H1 (cell line): Measurements from ENCODE around the gene PIGU.

Experiments used
- FOSL1 ChIP-seq: IDR thresholded peaks from 2 replicates; pipeline ENCODE4 v1.6.1; 2011; ENCODE audit warnings: mild to moderate bottlenecking, low read depth, low read length, moderate library complexity; ENCODE audit not compliant: insufficient read depth
- PHF8 ChIP-seq: fragments of 200-600 bp; sonication (generic); conservative IDR thresholded peaks from 2 replicates; pipeline ENCODE4 v1.7.1; 2012; ENCODE audit warnings: low read depth, mild to moderate bottlenecking, inconsistent platforms, low read length, moderate library complexity
- POLR2A ChIP-seq, 2 experiments: IDR thresholded peaks; 1 replicate in 1 of 2; 2 replicates in 1 of 2; pipeline ENCODE4 v1.6.1; 2011; ENCODE audit warnings: low read depth in 2 of 2, low read length in 2 of 2, mild to moderate bottlenecking in 2 of 2; ENCODE audit errors: control extremely low read depth in 1 of 2
- POLR2AphosphoS5 ChIP-seq: IDR thresholded peaks from 2 replicates; pipeline ENCODE4 v1.6.1; 2011; ENCODE audit warnings: low read depth, low read length
- SIX5 ChIP-seq: IDR thresholded peaks from 2 replicates; pipeline ENCODE4 v1.6.1; 2011; ENCODE audit warnings: mild to moderate bottlenecking, low read depth, low read length
- TCF12 ChIP-seq: IDR thresholded peaks from 2 replicates; pipeline ENCODE4 v1.6.1; 2011; ENCODE audit warnings: low read depth, mild to moderate bottlenecking, low read length
- TF ChIP-seq, protein P1 (sequence below), 3 experiments: IDR thresholded peaks; 1 replicate in 2 of 3; 2 replicates in 1 of 3; pipeline versions ENCODE4 v1.5.1 to v1.6.1; 2011; ENCODE audit warnings: low read length in 3 of 3, mild to moderate bottlenecking in 3 of 3, inconsistent platforms in 2 of 3, low read depth in 1 of 3, moderate library complexity in 1 of 3; ENCODE audit not compliant: insufficient read depth in 1 of 3; ENCODE audit errors: control extremely low read depth in 1 of 3

DNA sequence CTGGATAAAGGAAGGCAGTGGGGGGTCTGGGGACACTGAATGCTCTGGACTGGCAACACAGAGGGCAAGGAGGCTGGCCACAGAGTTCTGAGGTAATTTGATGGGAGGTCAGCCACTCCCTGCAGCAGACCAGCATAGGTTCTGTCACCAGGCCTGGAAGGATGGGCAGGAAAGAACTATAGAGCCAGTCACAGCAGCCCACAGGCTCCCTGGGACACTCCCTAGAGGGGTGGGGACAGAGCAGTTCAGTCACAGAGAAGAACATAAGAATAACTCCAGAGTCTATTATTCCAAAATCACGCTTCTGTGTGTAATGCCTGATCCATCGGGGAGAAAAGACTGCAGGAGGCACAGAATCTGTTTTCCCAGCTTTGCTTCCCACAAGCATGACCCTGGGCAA, 141.0 kb downstream of the PIGU start:
- TF ChIP-seq TCF12 (no peak), POLR2AphosphoS5 (no peak), PHF8 (no peak), SIX5 (no peak), FOSL1 (no peak), POLR2A (IDR thresholded peaks at IDR 0.05; ENCODE audit: control extremely low read depth in 1 of 2, low read depth in 2 of 2, low read length in 2 of 2) (no peak)
- TF ChIP-seq, protein P1, sequence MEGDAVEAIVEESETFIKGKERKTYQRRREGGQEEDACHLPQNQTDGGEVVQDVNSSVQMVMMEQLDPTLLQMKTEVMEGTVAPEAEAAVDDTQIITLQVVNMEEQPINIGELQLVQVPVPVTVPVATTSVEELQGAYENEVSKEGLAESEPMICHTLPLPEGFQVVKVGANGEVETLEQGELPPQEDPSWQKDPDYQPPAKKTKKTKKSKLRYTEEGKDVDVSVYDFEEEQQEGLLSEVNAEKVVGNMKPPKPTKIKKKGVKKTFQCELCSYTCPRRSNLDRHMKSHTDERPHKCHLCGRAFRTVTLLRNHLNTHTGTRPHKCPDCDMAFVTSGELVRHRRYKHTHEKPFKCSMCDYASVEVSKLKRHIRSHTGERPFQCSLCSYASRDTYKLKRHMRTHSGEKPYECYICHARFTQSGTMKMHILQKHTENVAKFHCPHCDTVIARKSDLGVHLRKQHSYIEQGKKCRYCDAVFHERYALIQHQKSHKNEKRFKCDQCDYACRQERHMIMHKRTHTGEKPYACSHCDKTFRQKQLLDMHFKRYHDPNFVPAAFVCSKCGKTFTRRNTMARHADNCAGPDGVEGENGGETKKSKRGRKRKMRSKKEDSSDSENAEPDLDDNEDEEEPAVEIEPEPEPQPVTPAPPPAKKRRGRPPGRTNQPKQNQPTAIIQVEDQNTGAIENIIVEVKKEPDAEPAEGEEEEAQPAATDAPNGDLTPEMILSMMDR (IDR thresholded peaks at IDR 0.05; ENCODE audit: control extremely low read depth in 1 of 3, insufficient read depth in 1 of 3, low read depth in 1 of 3, low read length in 3 of 3): no peak
